Measurements from ENCODE around the gene GUCY2F.

DNA sequence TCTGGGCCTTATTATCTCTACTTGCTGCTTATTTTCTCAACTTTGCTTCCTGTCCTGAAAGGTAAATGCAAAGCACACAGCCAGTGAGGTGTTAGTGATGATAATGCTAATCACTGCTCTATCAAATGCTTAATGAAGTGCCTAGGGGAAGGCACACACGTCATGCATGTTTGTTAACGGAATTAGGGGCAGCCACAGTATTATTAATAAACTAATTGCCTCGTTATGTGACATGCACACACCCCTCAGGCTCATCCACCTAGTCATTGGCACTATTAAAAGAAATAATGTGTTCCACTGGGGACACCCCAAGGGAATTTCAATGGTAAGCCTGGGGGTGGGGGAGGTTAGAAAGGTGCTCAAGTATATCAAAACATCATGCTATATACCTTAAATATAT, 125.2 kb downstream of the GUCY2F start:
- TF ChIP-seq CTCF (IDR thresholded peaks at IDR 0.05; ENCODE audit: insufficient read depth, low read length, poor library complexity, severe bottlenecking), result no peak
- no peak for TF ChIP-seq EZH2phosphoT487 (conservative IDR thresholded peaks at IDR 0.05; ENCODE audit: low read length)
